K562 (cell line): ENCODE data around the gene DPP10. TPM values are rescaled to one million over a fixed set of nuclear protein-coding genes. Genes with fewer than 3 reads are reported as not detected.

Source experiments
- ATAC-seq: fragments of 200-7000 bp; cut with Tn5 transposase; 3 replicates; pipeline ENCODE4 v1.9.1; 2020; ENCODE audit warnings: moderate library complexity
- BruUV-seq: library from RNA; stranded (reverse); fragments of 400-500 nt; replicated peaks from 2 replicates; lab custom pipeline; 2021; lab: Mats Ljungman, UMichigan
- CTCF ChIA-PET: fragments of 300-600 bp; formaldehyde crosslinking; extraction: SDS; loops from one replicate; lab custom pipeline; 2021; ENCODE audit warnings: low intra/inter-chr PET ratio; lab: Yijun Ruan, JAX
- POLR2A ChIA-PET: fragments of 300-600, 350-650 bp; sonication (Branson Sonifier 250); formaldehyde crosslinking; extraction: SDS; loops from one replicate; lab custom pipeline; 2021; ENCODE audit warnings: antibody characterized with exemption, inconsistent platforms; lab: Yijun Ruan, JAX
- DNase-seq, 4 experiments: peaks; one replicate each; pipeline versions ENCODE4 v3.0.0 to v3.0.0-alpha.2; 2011 to 2018; ENCODE audit warnings: low spot score in 3 of 4, mixed read lengths in 3 of 4; ENCODE audit errors: extremely low read depth in 1 of 4
- FAIRE-seq: peaks from 2 replicates; lab custom pipeline; 2011; peaks lifted over from hg19 to GRCh38; lab: Jason Lieb, UNC
- H2AFZ ChIP-seq: 2 replicates; pipeline ENCODE4 v1.6.0; 2011; ENCODE audit warnings: low read depth, low read length, control low read depth, inconsistent platforms
- H3K27ac ChIP-seq: fragments of 200-600 bp; 3 replicates; pipeline ENCODE4 v1.8.0; 2011; ENCODE audit warnings: low read depth, mild to moderate bottlenecking, control low read depth, inconsistent platforms, low read length, moderate library complexity, mixed read lengths; ENCODE audit errors: extremely low read depth
- H3K27me3 ChIP-seq, 2 experiments: fragments of 300-600 bp in 1 of 2; 2 replicates in 1 of 2; 3 replicates in 1 of 2; pipeline versions ENCODE4 v1.6.0 to v1.8.0; 2011; ENCODE audit warnings: inconsistent platforms in 2 of 2, low read length in 2 of 2, mild to moderate bottlenecking in 1 of 2, mixed read lengths in 1 of 2, moderate library complexity in 1 of 2; ENCODE audit not compliant: control insufficient read depth in 2 of 2, insufficient read depth in 2 of 2
- H3K36me3 ChIP-seq: fragments of 300-600 bp; 3 replicates; pipeline ENCODE4 v1.8.0; 2011; ENCODE audit warnings: mild to moderate bottlenecking, low read length, inconsistent platforms; ENCODE audit not compliant: control insufficient read depth, insufficient read depth
- H3K4me1 ChIP-seq, 2 experiments: fragments of 200-600 bp in 1 of 2; replicated peaks in 1 of 2; 2 replicates in 1 of 2; 3 replicates in 1 of 2; pipeline versions ENCODE4 v1.5.1 to v1.8.0; 2011; ENCODE audit warnings: inconsistent platforms in 2 of 2, low read length in 2 of 2, mild to moderate bottlenecking in 1 of 2, mixed read lengths in 1 of 2, moderate library complexity in 1 of 2; ENCODE audit not compliant: control insufficient read depth in 2 of 2, insufficient read depth in 2 of 2
- H3K4me2 ChIP-seq: 2 replicates; pipeline ENCODE4 v1.6.1; 2011; ENCODE audit warnings: low read length, control low read depth, inconsistent platforms, mixed read lengths; ENCODE audit not compliant: insufficient read depth
- H3K4me3 ChIP-seq: fragments of 200-600 bp; sonication (generic), shearing (Covaris generic); 2 replicates; pipeline ENCODE4 v1.5.1; 2016; ENCODE audit warnings: control low read depth, inconsistent platforms
- H3K79me2 ChIP-seq: fragments of 200-600 bp; 3 replicates; pipeline ENCODE4 v1.8.0; 2011; ENCODE audit warnings: low read length, inconsistent platforms; ENCODE audit not compliant: control insufficient read depth, insufficient read depth
- H3K9ac ChIP-seq, 2 experiments: 2 replicates each; pipeline versions ENCODE4 v1.6.0 to v1.6.1; 2011; ENCODE audit warnings: low read depth in 2 of 2, low read length in 2 of 2, control low read depth in 1 of 2, inconsistent platforms in 1 of 2, mild to moderate bottlenecking in 1 of 2, mixed read lengths in 1 of 2; ENCODE audit not compliant: insufficient read depth in 1 of 2
- H3K9me1 ChIP-seq: one replicate; pipeline ENCODE4 v1.6.0; 2011; ENCODE audit warnings: inconsistent platforms, mild to moderate bottlenecking, low read length, moderate library complexity; ENCODE audit not compliant: control insufficient read depth, insufficient read depth
- H3K9me3 ChIP-seq: replicated peaks from 2 replicates; pipeline ENCODE4 v1.5.1; 2011; ENCODE audit warnings: low read depth, low read length, inconsistent platforms; ENCODE audit not compliant: control insufficient read depth, insufficient read depth
- H4K20me1 ChIP-seq: replicated peaks from 2 replicates; pipeline ENCODE4 v1.6.1; 2011; ENCODE audit warnings: low read length, inconsistent platforms, mixed read lengths; ENCODE audit not compliant: control insufficient read depth, insufficient read depth
- BDP1 ChIP-seq: IDR thresholded peaks from 3 replicates; pipeline ENCODE4 v1.6.1; 2011; ENCODE audit not compliant: insufficient read length, insufficient read depth
- CHD2 ChIP-seq: IDR thresholded peaks from 2 replicates; pipeline ENCODE4 v1.6.1; 2011; ENCODE audit warnings: low read depth, low read length
- HMG20A ChIP-seq: fragments of 450-650 bp; formaldehyde crosslinking; conservative IDR thresholded peaks from 2 replicates; pipeline ENCODE4 v1.4.0; 2020; ENCODE audit warnings: mild to moderate bottlenecking, mixed read lengths
- HNRNPUL1 ChIP-seq: fragments of 200-400 bp; formaldehyde crosslinking; IDR thresholded peaks from 2 replicates; pipeline ENCODE4 v1.6.1; 2017; ENCODE audit warnings: low read length
- PHF8 ChIP-seq: fragments of 200-600 bp; sonication (generic); IDR thresholded peaks from 2 replicates; pipeline ENCODE4 v1.6.1; 2012; ENCODE audit warnings: mixed run types, mild to moderate bottlenecking, inconsistent platforms, low read length, moderate library complexity, borderline replicate concordance
- SAP30 ChIP-seq: fragments of 200-600 bp; sonication (generic); IDR thresholded peaks from 2 replicates; pipeline ENCODE4 v1.6.1; 2012; ENCODE audit warnings: borderline replicate concordance, low read depth, mild to moderate bottlenecking, moderate library complexity, low read length, control low read depth, inconsistent platforms; ENCODE audit not compliant: insufficient read depth, poor library complexity, severe bottlenecking
- SMARCE1 ChIP-seq: fragments of 450-650 bp; IDR thresholded peaks from 2 replicates; pipeline ENCODE4 v1.7.1; 2016; ENCODE audit warnings: mild to moderate bottlenecking
- TCF15 ChIP-seq: fragments of 250-450 bp; sonication (Bioruptor Pico); IDR thresholded peaks from 2 replicates; pipeline ENCODE4 v1.8.0; 2022; ENCODE audit warnings: moderate library complexity, mild to moderate bottlenecking, inconsistent platforms
- ZBTB7A ChIP-seq: IDR thresholded peaks from 2 replicates; pipeline ENCODE4 v1.6.1; 2011; ENCODE audit warnings: low read depth, mild to moderate bottlenecking, low read length, moderate library complexity, borderline replicate concordance; ENCODE audit not compliant: control insufficient read depth
- ZNF224 ChIP-seq: sonication (generic); formaldehyde crosslinking; IDR thresholded peaks from 2 replicates; pipeline ENCODE4 v1.8.0; 2022; ENCODE audit warnings: mild to moderate bottlenecking, missing genetic modification reagents
- ZNF407 ChIP-seq: fragments of 450-650 bp; IDR thresholded peaks from 2 replicates; pipeline ENCODE4 v1.6.1; 2016; ENCODE audit warnings: low read depth
- ZNF436 ChIP-seq: fragments of 250-450, 450-650 bp; sonication (Bioruptor Pico); formaldehyde crosslinking; IDR thresholded peaks from 2 replicates; pipeline ENCODE4 v1.7.0; 2020; ENCODE audit warnings: mild to moderate bottlenecking
- ZNF584 ChIP-seq: fragments of 200-800 bp; sonication (Bioruptor generic); IDR thresholded peaks from 2 replicates; pipeline ENCODE4 v1.6.1; 2016; ENCODE audit warnings: low read depth, mild to moderate bottlenecking, missing genetic modification characterization, missing compliant biosample characterization
- WGBS: fragments of 100-300 bp; shearing (Covaris generic); methylation state at CpG from one replicate; pipeline ENCODE4 v1.1.6; 2016; ENCODE audit warnings: low coverage, mixed read lengths; ENCODE audit not compliant: insufficient coverage; ENCODE audit errors: missing lambda C conversion rate; 5-methylcytosine and 5-hydroxymethylcytosine counted together
- in situ Hi-C: fragments of 300-500 bp; cut with MboI; formaldehyde crosslinking; loops from 4 replicates; pipeline ENCODE4 v1.15.0; 2018; ENCODE audit warnings: inconsistent platforms, mixed read lengths
- intact Hi-C: fragments of 100-400 bp; cut with micrococcal nuclease; formaldehyde crosslinking; loops from 2 replicates; pipeline ENCODE4 v1.14.2; 2022
- polyA plus RNA-seq, 8 experiments: library from polyadenylated mRNA; depleted of rRNA in 4 of 8; stranded (reverse) in 5 of 8; unstranded in 3 of 8; fragments of >200 nt; fragmentation: Nextera tagmentation in 2 of 8; fragmentation: Illumina TruSeq in 1 of 8; extraction: Ambion mirVana in 2 of 8; extraction: Trizol in 1 of 8; gene quantifications; 2 replicates each; pipeline versions ENCODE4 v1.2.1 to v1.2.3, GENCODE V29; 2011 to 2014; ENCODE audit warnings: inconsistent platforms in 1 of 8, missing spikeins in 1 of 8
- total RNA-seq, 7 experiments: library from RNA; depleted of rRNA in 6 of 7; stranded (reverse); fragments of >200 nt in 6 of 7; fragmentation: Illumina TruSeq in 2 of 7; extraction: Trizol in 2 of 7; gene quantifications; 2 replicates each; pipeline versions ENCODE4 v1.2.1 to v1.2.3, GENCODE V29; 2011 to 2021; ENCODE audit warnings: low replicate concordance in 1 of 7
- TF ChIP-seq, protein P1 (sequence below): fragments of 250-450 bp; sonication (Bioruptor Pico); IDR thresholded peaks from 2 replicates; pipeline ENCODE4 v1.5.0; 2021

The DPP10 gene
- total and polyA plus RNA-seq, 9 of the 15 experiments (the other 6 are each of a cell fraction or from before 2014, with no cell fraction given) = not detected

DNA sequence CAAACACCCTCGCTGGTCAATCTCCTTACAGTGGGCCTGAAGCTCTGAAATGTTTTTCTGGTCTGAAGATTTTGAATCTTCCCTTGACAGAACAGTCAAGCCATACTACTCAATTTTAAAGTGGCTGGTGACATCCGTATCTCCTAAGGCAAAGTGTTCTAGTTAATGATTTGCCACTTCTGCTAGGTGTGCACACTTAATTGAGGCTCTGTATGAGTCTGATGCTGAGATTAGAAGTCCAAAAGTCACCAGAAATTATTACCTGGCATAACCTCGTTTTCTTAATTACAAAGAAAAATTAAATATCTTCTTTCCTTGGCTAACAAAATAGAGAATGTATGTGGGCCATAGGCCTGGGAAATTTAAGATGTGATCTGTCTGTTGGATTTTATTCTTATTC, 104.1 kb downstream of the DPP10 start:
- BruUV-seq = no TSS peak
- CTCF ChIA-PET = no interaction called here
- FAIRE-seq = no peak
- POLR2A ChIA-PET = interaction anchor here (1.0 kb wide), 1 partner anchor 35 kb away, joined by 4 read pairs; no protein-coding TSS in a partner anchor
- no peaks in the 10 kb centered on the region for H3K79me2 ChIP-seq
- no peak overlapping the region for H3K27ac ChIP-seq
- no peak for ATAC-seq
- no peak overlapping the region for H2AFZ ChIP-seq
- H4K20me1 ChIP-seq = no peaks in the 10 kb centered on the region
- H3K27me3 ChIP-seq = no peaks in the 10 kb centered on the region
- in situ Hi-C loops = no loop called here
- H3K4me3 ChIP-seq = no peak overlapping the region
- WGBS = 0% methylated on average over 3 of the region's 3 CpGs
- no peak for DNase-seq
- no peaks in the 10 kb centered on the region for H3K9me1 ChIP-seq
- intact Hi-C loops = no loop called here
- H3K4me2 ChIP-seq = no peak overlapping the region
- no peak overlapping the region for H3K9ac ChIP-seq
- no peaks in the 10 kb centered on the region for H3K36me3 ChIP-seq
- H3K9me3 ChIP-seq = no peaks in the 10 kb centered on the region
- no peaks in the 10 kb centered on the region for H3K4me1 ChIP-seq
- TF ChIP-seq HNRNPUL1 (no peak), TCF15 (CRISPR knock-in tag) (no peak), ZNF407 (no peak), ZNF436 (CRISPR knock-in tag) (no peak), ZNF224 (CRISPR knock-in tag) (no peak), SAP30 (no peak), PHF8 (no peak), ZBTB7A (no peak), CHD2 (no peak), HMG20A (CRISPR knock-in tag) (no peak), ZNF584 (CRISPR knock-in tag) (no peak), SMARCE1 (no peak), BDP1 (no peak)
- TF ChIP-seq, protein P1, sequence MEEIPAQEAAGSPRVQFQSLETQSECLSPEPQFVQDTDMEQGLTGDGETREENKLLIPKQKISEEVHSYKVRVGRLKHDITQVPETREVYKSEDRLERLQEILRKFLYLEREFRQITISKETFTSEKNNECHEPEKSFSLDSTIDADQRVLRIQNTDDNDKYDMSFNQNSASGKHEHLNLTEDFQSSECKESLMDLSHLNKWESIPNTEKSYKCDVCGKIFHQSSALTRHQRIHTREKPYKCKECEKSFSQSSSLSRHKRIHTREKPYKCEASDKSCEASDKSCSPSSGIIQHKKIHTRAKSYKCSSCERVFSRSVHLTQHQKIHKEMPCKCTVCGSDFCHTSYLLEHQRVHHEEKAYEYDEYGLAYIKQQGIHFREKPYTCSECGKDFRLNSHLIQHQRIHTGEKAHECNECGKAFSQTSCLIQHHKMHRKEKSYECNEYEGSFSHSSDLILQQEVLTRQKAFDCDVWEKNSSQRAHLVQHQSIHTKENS = no peak
